ENCODE results near the gene C1orf198. TPM values are rescaled to one million over a fixed set of nuclear protein-coding genes. Genes with fewer than 3 reads are reported as not detected.

C1orf198 gene
- total RNA-seq, 1 experiment from 2014 or later: 22.9 TPM

DNA sequence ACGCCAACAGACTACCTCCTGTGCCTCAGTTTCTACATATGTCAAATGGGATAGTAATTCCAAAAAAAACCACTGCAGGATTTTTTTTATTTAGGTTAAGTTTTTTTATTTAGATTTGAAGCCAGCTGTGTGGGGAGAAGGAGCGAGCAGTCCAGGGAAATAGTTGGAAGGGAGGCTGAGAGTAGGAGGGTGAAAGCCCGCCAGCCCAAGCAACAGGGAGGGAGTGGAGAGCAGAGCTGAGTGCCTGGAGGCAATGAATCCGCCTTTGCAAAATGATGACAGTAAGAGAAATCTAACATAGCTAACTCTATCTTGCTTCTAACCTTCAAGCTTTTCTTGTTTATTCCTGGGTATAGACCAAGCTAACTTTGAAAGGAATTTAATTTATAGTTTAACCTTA lies 15.6 kb upstream of the C1orf198 start:
- H2AFZ ChIP-seq (ENCODE audit: low read depth, low read length, poor library complexity, severe bottlenecking): no peak overlapping the region
- CTCF ChIA-PET: no interaction called here
- H3K4me3 ChIP-seq (replicated peaks in 1 of 2; ENCODE audit: low read depth in 1 of 2, low read length in 2 of 2): no peak overlapping the region
- DNase-seq (ENCODE audit: low read depth, low spot score): no peak
- no peaks in the 10 kb centered on the region for H3K4me1 ChIP-seq (ENCODE audit: control insufficient read depth in 1 of 2, insufficient read depth in 2 of 2, low read length in 2 of 2)
- no peak overlapping the region for H3K4me2 ChIP-seq (ENCODE audit: low read length)
- H3K27ac ChIP-seq (ENCODE audit: low read depth, low read length): no peak overlapping the region
- intact Hi-C loops (cut with micrococcal nuclease): no loop called here
- H3K9me2 ChIP-seq (ENCODE audit: insufficient read depth): no peaks in the 10 kb centered on the region
- no peak overlapping the region for H3K9ac ChIP-seq (ENCODE audit: low read length)
- no peaks in the 10 kb centered on the region for H3K36me3 ChIP-seq (ENCODE audit: control insufficient read depth in 1 of 2, insufficient read depth in 2 of 2, low read length in 2 of 2)
- RAD21 ChIA-PET (ENCODE audit: low non-redundant PET in 1 of 2, low total read pairs in 2 of 2, uncharacterized antibody in 2 of 2, unreplicated experiment in 2 of 2): no interaction called here
- H3K9me3 ChIP-seq (ENCODE audit: control insufficient read depth in 1 of 2, insufficient read depth in 1 of 2, low read depth in 1 of 2, low read length in 2 of 2): peaks cover 0 to 9% of the 10 kb centered on the region in 2 experiments; a peak in 1 of 4 replicates
- BruUV-seq (replicated peaks): no TSS peak
- H3K27me3 ChIP-seq (ENCODE audit: insufficient read depth, low read length): peaks cover under 1% of the 10 kb centered on the region; the same call in 1 of the 2 replicates
- POLR2A ChIA-PET: no interaction called here
- H3K79me2 ChIP-seq (ENCODE audit: insufficient read depth, low read length): no peaks in the 10 kb centered on the region
- no peak for ATAC-seq
- TF ChIP-seq JUND (IDR thresholded peaks at IDR 0.05) (no peak), YY1 (IDR thresholded peaks at IDR 0.05; ENCODE audit: extremely low read depth, insufficient replicate concordance, low read depth, low read length) (no peak), CTCF (IDR thresholded peaks at IDR 0.05 in 2 of 3, conservative IDR thresholded peaks at IDR 0.05 in 1 of 3; ENCODE audit: borderline replicate concordance in 1 of 3, insufficient read depth in 1 of 3, low read depth in 2 of 3, low read length in 2 of 3) (no peak), RAD21 (IDR thresholded peaks at IDR 0.05; ENCODE audit: low read depth) (no peak), EZH2phosphoT487 (IDR thresholded peaks at IDR 0.05; ENCODE audit: borderline replicate concordance) (no peak), FOSL1 (IDR thresholded peaks at IDR 0.05; ENCODE audit: low read depth) (no peak), SRF (IDR thresholded peaks at IDR 0.05; ENCODE audit: low read depth) (no peak), ZFX (IDR thresholded peaks at IDR 0.05) (no peak), EZH2 (IDR thresholded peaks at IDR 0.05) (no peak), ZNF274 (IDR thresholded peaks at IDR 0.05; ENCODE audit: low read depth, low read length) (no peak), ZBTB33 (IDR thresholded peaks at IDR 0.05; ENCODE audit: extremely low read depth, insufficient replicate concordance, low read length) (no peak), CEBPB (IDR thresholded peaks at IDR 0.05; ENCODE audit: low read depth) (no peak), MAX (IDR thresholded peaks at IDR 0.05) (no peak), SP1 (IDR thresholded peaks at IDR 0.05; ENCODE audit: low read depth) (no peak), POLR2AphosphoS5 (IDR thresholded peaks at IDR 0.05; ENCODE audit: low read depth, low read length) (no peak), EGR1 (IDR thresholded peaks at IDR 0.05; ENCODE audit: low read depth) (no peak)
- TF ChIP-seq, protein P1, sequence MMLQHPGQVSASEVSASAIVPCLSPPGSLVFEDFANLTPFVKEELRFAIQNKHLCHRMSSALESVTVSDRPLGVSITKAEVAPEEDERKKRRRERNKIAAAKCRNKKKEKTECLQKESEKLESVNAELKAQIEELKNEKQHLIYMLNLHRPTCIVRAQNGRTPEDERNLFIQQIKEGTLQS (IDR thresholded peaks at IDR 0.05): no peak
- no peaks in the 10 kb centered on the region for H4K20me1 ChIP-seq (ENCODE audit: insufficient read depth)

Measured in HCT116 (cell line).